ENCODE data around the gene TLK2.

Gene TLK2

GRCh38 chr17:62597150-62597549, 118.5 kb downstream of the TLK2 start:
- no peaks in the 10 kb centered on the region for H3K79me2 ChIP-seq (ENCODE audit: insufficient read depth, low read length)
- ATAC-seq (ENCODE audit: insufficient read depth, low read depth): no peak
- H3K9ac ChIP-seq (ENCODE audit: low read depth, low read length): no peak overlapping the region
- H3K27me3 ChIP-seq (ENCODE audit: insufficient read depth, low read length, poor library complexity): no peaks in the 10 kb centered on the region
- no peak for DNase-seq
- peaks cover 84% of the 10 kb centered on the region for H3K36me3 ChIP-seq (ENCODE audit: insufficient read depth, low read length)
- H4K20me1 ChIP-seq (ENCODE audit: insufficient read depth, low read length): no peaks in the 10 kb centered on the region
- no peak for TF ChIP-seq EZH2 (IDR thresholded peaks at IDR 0.05; ENCODE audit: borderline replicate concordance, low read depth, low read length, severe bottlenecking)
- TF ChIP-seq, protein P1, sequence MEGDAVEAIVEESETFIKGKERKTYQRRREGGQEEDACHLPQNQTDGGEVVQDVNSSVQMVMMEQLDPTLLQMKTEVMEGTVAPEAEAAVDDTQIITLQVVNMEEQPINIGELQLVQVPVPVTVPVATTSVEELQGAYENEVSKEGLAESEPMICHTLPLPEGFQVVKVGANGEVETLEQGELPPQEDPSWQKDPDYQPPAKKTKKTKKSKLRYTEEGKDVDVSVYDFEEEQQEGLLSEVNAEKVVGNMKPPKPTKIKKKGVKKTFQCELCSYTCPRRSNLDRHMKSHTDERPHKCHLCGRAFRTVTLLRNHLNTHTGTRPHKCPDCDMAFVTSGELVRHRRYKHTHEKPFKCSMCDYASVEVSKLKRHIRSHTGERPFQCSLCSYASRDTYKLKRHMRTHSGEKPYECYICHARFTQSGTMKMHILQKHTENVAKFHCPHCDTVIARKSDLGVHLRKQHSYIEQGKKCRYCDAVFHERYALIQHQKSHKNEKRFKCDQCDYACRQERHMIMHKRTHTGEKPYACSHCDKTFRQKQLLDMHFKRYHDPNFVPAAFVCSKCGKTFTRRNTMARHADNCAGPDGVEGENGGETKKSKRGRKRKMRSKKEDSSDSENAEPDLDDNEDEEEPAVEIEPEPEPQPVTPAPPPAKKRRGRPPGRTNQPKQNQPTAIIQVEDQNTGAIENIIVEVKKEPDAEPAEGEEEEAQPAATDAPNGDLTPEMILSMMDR (IDR thresholded peaks at IDR 0.05; ENCODE audit: borderline replicate concordance, extremely low read depth, low read length, poor library complexity, severe bottlenecking): no peak
- no peaks in the 10 kb centered on the region for H3K4me1 ChIP-seq (ENCODE audit: insufficient read depth, low read length)
- H2AFZ ChIP-seq (ENCODE audit: low read depth, low read length): no peak overlapping the region
- no peak overlapping the region for H3K27ac ChIP-seq (ENCODE audit: low read length)
- H3K9me3 ChIP-seq (ENCODE audit: insufficient read depth, low read length, severe bottlenecking): peaks cover 2% of the 10 kb centered on the region
- no peak overlapping the region for H3K4me2 ChIP-seq (ENCODE audit: insufficient read depth, low read length)
- H3K4me3 ChIP-seq (ENCODE audit: low read depth in 1 of 2, low read length in 2 of 2): no peak overlapping the region

GRCh38 chr17:62597920-62598319, 119.3 kb downstream of the TLK2 start:
- Histone ChIP-seq H3K9me3 (ENCODE audit: insufficient read depth, low read length, severe bottlenecking) (peaks cover 2% of the 10 kb centered on the region), H3K27me3 (ENCODE audit: insufficient read depth, low read length, poor library complexity) (no peaks in the 10 kb centered on the region), H3K36me3 (ENCODE audit: insufficient read depth, low read length) (peaks cover 84% of the 10 kb centered on the region), H3K4me3 (ENCODE audit: low read depth in 1 of 2, low read length in 2 of 2) (no peak overlapping the region), H3K27ac (ENCODE audit: low read length) (no peak overlapping the region), H2AFZ (ENCODE audit: low read depth, low read length) (no peak overlapping the region), H3K9ac (ENCODE audit: low read depth, low read length) (no peak overlapping the region), H4K20me1 (ENCODE audit: insufficient read depth, low read length) (no peaks in the 10 kb centered on the region), H3K4me1 (ENCODE audit: insufficient read depth, low read length) (no peaks in the 10 kb centered on the region), H3K4me2 (ENCODE audit: insufficient read depth, low read length) (no peak overlapping the region), H3K79me2 (ENCODE audit: insufficient read depth, low read length) (no peaks in the 10 kb centered on the region)
- TF ChIP-seq, protein P1 (IDR thresholded peaks at IDR 0.05; ENCODE audit: borderline replicate concordance, extremely low read depth, low read length, poor library complexity, severe bottlenecking): no peak
- TF ChIP-seq EZH2 (IDR thresholded peaks at IDR 0.05; ENCODE audit: borderline replicate concordance, low read depth, low read length, severe bottlenecking): no peak
- no peak for ATAC-seq (ENCODE audit: insufficient read depth, low read depth)
- DNase-seq: no peak

GRCh38 chr17:62599964-62600657, 121.5 kb downstream of the TLK2 start:
- H3K36me3 ChIP-seq (ENCODE audit: insufficient read depth, low read length): peaks cover 74% of the 10 kb centered on the region

More at GRCh38 chr17:62599964-62600657, 121.5 kb downstream of the TLK2 start:
- Histone ChIP-seq H3K9me3 (ENCODE audit: insufficient read depth, low read length, severe bottlenecking) (no peaks in the 10 kb centered on the region), H3K79me2 (ENCODE audit: insufficient read depth, low read length) (no peaks in the 10 kb centered on the region), H3K4me2 (ENCODE audit: insufficient read depth, low read length) (no peak overlapping the region), H3K27me3 (ENCODE audit: insufficient read depth, low read length, poor library complexity) (no peaks in the 10 kb centered on the region), H3K4me3 (ENCODE audit: low read depth in 1 of 2, low read length in 2 of 2) (no peak overlapping the region), H3K4me1 (ENCODE audit: insufficient read depth, low read length) (no peaks in the 10 kb centered on the region), H3K9ac (ENCODE audit: low read depth, low read length) (no peak overlapping the region), H3K27ac (ENCODE audit: low read length) (no peak overlapping the region), H4K20me1 (ENCODE audit: insufficient read depth, low read length) (no peaks in the 10 kb centered on the region), H2AFZ (ENCODE audit: low read depth, low read length) (no peak overlapping the region)
- ATAC-seq (ENCODE audit: insufficient read depth, low read depth) (no peak), DNase-seq (no peak)
- TF ChIP-seq, protein P1 (IDR thresholded peaks at IDR 0.05; ENCODE audit: borderline replicate concordance, extremely low read depth, low read length, poor library complexity, severe bottlenecking): no peak
- no peak for TF ChIP-seq EZH2 (IDR thresholded peaks at IDR 0.05; ENCODE audit: borderline replicate concordance, low read depth, low read length, severe bottlenecking)
